ENCODE measurements around the gene TLX2.

The TLX2 gene

DNA sequence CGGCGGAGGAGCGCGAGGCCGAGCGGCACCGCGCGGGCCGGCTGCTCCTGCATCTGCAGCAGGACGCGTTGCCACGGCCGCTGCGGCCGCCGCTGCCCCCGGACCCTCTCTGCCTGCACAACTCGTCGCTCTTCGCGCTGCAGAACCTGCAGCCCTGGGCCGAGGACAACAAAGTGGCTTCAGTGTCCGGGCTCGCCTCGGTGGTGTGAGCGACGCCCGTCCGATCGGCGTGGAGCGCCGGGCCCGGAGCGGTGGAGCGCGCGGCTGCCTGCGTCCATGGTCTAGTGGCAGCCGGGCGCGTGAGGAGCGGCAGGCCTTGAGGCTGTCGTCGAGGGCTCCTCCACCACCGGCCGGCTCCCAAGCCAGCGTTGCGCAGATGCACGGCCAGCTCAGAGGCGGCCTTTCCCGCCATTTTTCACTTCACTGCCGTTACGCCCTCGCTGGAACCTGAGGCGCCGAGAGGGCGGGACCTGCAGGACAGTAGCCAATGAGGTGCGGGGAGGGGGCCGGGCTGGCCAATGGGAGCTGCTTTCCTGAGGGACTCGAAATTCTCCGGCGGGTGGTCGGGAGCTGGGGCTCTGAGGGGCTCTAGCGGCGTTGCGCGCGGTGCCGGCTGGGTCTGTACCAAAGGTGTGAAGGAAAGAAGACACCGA is 1.9 kb downstream of the TLX2 start:
- H3K27ac Mint-ChIP-seq: peak overlapping the region in 1 of 2 donors; percentile 79
- DNase-seq (peak; percentile 77 to 84), ATAC-seq (peak; percentile 81)
- no peaks in the 10 kb centered on the region for H3K9me3 Mint-ChIP-seq
- peak overlapping the region; percentile 81 to 87 for H3K4me3 Mint-ChIP-seq
- peaks cover 20% of the 10 kb centered on the region for H3K4me1 Mint-ChIP-seq
- H3K27me3 Mint-ChIP-seq: peaks cover 90% of the 10 kb centered on the region

GRCh38 chr2:74516650-74517049 is 2.4 kb downstream of the TLX2 start:
- DNase-seq (no peak), ATAC-seq (no peak)
- Mint-ChIP-seq H3K27ac (no peak overlapping the region), H3K4me1 (peaks cover 19% of the 10 kb centered on the region), H3K27me3 (peaks cover 85% of the 10 kb centered on the region), H3K4me3 (peak overlapping the region; percentile 81 to 87), H3K9me3 (no peaks in the 10 kb centered on the region)

DNA sequence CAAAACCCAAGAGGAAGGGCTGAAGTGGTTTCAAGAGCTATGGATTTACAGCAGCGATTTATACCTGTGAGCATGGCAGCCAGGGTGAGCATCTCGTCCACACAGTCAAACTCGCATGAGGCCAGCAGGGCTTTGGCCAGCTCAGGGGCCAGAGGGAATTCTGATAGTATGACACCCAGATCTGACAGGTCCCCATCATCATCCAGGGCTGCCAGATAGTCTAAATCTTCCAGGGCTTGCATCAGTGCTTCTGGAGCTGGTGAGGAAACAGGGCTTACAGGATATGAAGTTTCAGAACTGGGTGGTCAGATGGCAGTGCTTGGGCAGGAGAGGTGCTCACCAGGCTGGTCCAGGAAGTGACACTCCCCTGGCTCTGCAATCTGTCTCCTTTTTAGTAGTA is 8.3 kb downstream of the TLX2 start:
- Mint-ChIP-seq H3K4me3 (no peak overlapping the region), H3K4me1 (peaks cover 15% of the 10 kb centered on the region), H3K9me3 (peaks cover 0 to 7% of the 10 kb centered on the region in 2 donors), H3K27ac (no peak overlapping the region), H3K27me3 (peaks cover 31% of the 10 kb centered on the region)
- ATAC-seq (no peak), DNase-seq (no peak)

DNA sequence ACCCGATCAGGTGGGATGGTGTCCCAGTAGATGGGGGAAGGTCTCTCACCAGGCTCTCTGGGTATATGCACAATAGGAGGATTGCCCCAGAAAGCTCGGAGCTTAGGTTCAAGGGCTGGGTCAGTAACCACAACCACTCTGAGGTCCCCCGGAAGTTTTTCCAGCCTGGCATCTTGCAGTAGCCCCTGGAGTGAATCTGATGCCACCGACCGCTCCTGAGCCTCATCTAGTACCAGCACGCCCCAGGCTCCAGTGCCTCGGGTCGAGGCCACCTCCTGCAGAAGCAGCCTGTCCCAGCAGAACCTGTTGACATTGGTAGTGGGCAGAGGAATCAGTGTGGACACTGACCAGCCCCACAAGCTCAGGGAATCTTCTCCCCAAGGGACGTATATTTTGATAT is 9.8 kb downstream of the TLX2 start:
- DNase-seq: no peak
- no peak overlapping the region for H3K27ac Mint-ChIP-seq
- H3K4me1 Mint-ChIP-seq: peaks cover 30% of the 10 kb centered on the region
- no peak overlapping the region for H3K4me3 Mint-ChIP-seq
- H3K27me3 Mint-ChIP-seq: peaks cover 16% of the 10 kb centered on the region
- peaks cover 0 to 7% of the 10 kb centered on the region in 2 donors for H3K9me3 Mint-ChIP-seq
- ATAC-seq: no peak

DNA sequence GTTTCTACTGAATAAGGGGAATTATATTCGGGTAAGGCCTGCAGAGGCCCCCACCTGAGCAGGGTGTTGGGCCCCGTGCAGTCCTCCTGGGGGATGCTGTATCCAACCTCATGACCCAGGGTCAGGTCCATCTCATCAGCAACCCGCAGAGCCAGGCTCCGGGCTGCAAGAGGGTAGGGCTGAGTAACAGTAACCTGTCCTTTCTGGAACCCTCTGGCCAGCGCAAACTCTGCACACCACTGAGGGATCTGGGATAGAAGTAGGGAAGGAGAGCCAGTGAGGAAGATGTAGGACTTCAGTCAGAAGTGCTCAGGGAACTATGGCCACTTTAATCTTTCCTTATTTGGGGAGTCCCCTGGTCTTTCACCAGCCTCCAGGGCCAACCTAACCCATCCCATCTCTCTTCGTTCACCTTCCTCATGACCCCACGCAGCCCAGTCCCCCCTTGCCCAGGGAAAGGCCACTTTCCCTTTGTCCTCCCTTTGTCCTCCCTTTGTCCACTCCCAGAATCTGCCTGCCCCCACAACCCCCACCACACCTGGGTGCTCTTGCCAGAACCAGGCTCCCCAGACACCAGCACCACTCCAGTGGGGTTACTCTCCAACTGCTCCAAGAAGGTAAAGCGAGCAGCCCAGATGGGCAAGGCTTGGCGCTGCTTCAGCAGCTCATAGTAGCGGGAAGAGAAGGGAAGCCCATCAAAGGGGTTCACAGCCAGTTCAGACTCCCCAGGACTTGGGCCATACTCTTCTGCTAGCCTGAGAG is 10.9 kb downstream of the TLX2 start:
- Mint-ChIP-seq H3K4me3 (no peak overlapping the region), H3K27ac (no peak overlapping the region), H3K4me1 (peaks cover 31% of the 10 kb centered on the region), H3K27me3 (peaks cover 5% of the 10 kb centered on the region), H3K9me3 (peaks cover 0 to 7% of the 10 kb centered on the region in 2 donors)
- DNase-seq (no peak), ATAC-seq (no peak)

DNA sequence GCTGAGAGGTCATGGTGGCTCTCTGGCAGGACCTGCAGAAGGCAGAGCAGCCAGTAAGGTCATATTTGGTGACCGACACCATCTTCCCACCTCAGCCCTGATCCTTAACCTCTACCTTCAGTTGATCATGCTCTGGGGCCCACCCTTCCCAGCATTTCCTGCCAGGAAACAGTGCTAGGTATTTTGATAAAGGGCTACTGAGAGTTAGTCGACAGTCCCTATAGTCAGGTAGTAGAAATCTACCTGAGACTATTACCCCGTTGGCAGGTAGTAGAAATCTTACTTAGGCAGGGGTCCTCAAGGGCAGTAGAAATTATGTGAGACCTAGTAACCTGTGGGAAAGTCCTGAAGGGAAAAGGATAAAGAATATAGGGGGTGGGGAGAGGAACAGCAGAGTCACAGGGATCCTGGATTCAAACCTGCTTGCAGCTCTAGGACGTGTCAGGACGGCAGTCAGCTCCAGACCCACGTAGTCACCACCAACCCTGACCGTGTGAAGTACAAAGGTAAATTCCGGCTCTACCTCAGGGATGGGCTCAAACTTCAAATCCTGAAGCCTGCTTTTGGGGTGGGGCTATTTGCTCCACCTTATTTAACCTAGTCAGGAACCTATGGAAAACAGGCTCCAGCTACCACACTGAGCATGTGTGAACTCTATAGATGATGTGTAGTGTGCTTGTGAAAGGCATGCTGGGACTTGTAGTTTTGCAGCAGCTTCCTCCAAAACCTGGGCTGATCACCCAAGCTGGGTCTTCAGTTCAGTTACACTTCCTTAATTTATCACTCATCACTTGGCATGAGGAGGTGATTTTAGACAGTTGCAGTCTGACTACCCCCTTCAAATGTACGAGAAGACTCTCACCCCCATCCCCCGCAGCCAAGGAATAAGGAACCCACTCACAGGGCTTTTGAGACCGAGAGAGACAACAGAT is 11.7 kb downstream of the TLX2 start, which contains the start of gene DQX1:
DQX1 (minus strand) TSS at position 515 of the 932 bp plus-strand sequence; CDS start at position 13, 502 bp downstream.
- Mint-ChIP-seq H3K27ac (peak within 1 kb of the TSS in 1 of 2 donors; percentile 72), H3K4me1 (peaks cover 36% of the 10 kb centered on the region), H3K4me3 (no peak within 1 kb of the TSS), H3K9me3 (peaks cover 0 to 7% of the 10 kb centered on the region in 2 donors), H3K27me3 (no peaks in the 10 kb centered on the region)
- ATAC-seq: no peak
- no peak for DNase-seq

GRCh38 chr2:74526649-74527230 is 12.5 kb downstream of the TLX2 start:
- Mint-ChIP-seq H3K4me3 (no peak overlapping the region), H3K4me1 (peaks cover 43% of the 10 kb centered on the region), H3K27ac (peak overlapping the region in 1 of 2 donors; percentile 72), H3K27me3 (no peaks in the 10 kb centered on the region), H3K9me3 (peaks cover 0 to 7% of the 10 kb centered on the region in 2 donors)
- no peak for ATAC-seq
- no peak for DNase-seq

DNA sequence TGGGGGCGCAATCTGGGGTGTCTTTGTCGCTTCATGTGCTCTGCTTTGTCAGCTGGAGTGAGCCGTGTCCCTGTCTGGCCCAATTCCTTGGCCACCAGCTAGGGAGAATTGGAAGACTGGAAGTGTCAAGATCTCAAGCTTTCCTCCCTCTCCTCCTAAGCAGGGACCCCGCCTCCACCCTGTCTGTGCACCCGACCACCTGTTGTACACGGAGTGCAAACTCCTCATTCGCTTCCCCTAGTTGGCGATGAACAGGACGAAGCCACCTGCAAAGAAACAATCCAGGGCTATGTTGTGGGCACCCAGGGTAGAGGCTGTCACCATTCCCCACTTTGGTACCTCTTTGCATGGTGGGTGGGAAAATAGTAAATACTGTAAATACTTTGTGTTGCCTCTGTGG is 13.5 kb downstream of the TLX2 start:
- H3K9me3 Mint-ChIP-seq: peaks cover 0 to 7% of the 10 kb centered on the region in 2 donors
- DNase-seq (no peak), ATAC-seq (no peak)
- H3K27ac Mint-ChIP-seq: no peak overlapping the region
- H3K4me1 Mint-ChIP-seq: peaks cover 53% of the 10 kb centered on the region
- H3K4me3 Mint-ChIP-seq: peak overlapping the region; percentile 84 to 99
- H3K27me3 Mint-ChIP-seq: no peaks in the 10 kb centered on the region

GRCh38 chr2:74528600-74529356 is 14.5 kb downstream of the TLX2 start:
- peak overlapping the region; percentile 92 to 99 for H3K27ac Mint-ChIP-seq
- H3K9me3 Mint-ChIP-seq: peaks cover 0 to 7% of the 10 kb centered on the region in 2 donors
- H3K4me1 Mint-ChIP-seq: peaks cover 53% of the 10 kb centered on the region
- ATAC-seq (peak; percentile 11), DNase-seq (peak in 1 of 2 donors; percentile 50)
- no peaks in the 10 kb centered on the region for H3K27me3 Mint-ChIP-seq
- peak overlapping the region; percentile 84 to 99 for H3K4me3 Mint-ChIP-seq

GRCh38 chr2:74529357-74530238 is 15.3 kb downstream of the TLX2 start, which contains the start of the genes AUP1 and HTRA2:
AUP1 (minus strand) TSS chr2:74529706; CDS start chr2:74529629, 77 bp downstream.
HTRA2 (plus strand) TSS chr2:74529933; CDS start chr2:74530007, 74 bp downstream.
- peak; percentile 83 for ATAC-seq
- no peaks in the 10 kb centered on the region for H3K27me3 Mint-ChIP-seq
- peaks cover 53% of the 10 kb centered on the region for H3K4me1 Mint-ChIP-seq
- H3K27ac Mint-ChIP-seq: peak within 1 kb of the TSS; percentile 92 to 99
- peak; percentile 87 to 93 for DNase-seq
- peak within 1 kb of the TSS; percentile 84 to 99 for H3K4me3 Mint-ChIP-seq
- H3K9me3 Mint-ChIP-seq: peaks cover 0 to 7% of the 10 kb centered on the region in 2 donors

- ATAC-seq (peak; percentile 71), DNase-seq (peak; percentile 41 to 79)
- H3K4me1 Mint-ChIP-seq: peaks cover 53% of the 10 kb centered on the region
- H3K9me3 Mint-ChIP-seq: peaks cover 0 to 7% of the 10 kb centered on the region in 2 donors
- H3K27ac Mint-ChIP-seq: peak overlapping the region; percentile 86 to 88
- H3K27me3 Mint-ChIP-seq: no peaks in the 10 kb centered on the region
- peak overlapping the region; percentile 84 to 99 for H3K4me3 Mint-ChIP-seq
These were observed 16.3 kb downstream of the TLX2 start for GRCh38 chr2:74530239-74531187.

GRCh38 chr2:74531666-74532065 is 17.4 kb downstream of the TLX2 start:
- Mint-ChIP-seq H3K27ac (no peak overlapping the region), H3K4me3 (peak overlapping the region; percentile 84 to 99), H3K27me3 (no peaks in the 10 kb centered on the region), H3K9me3 (peaks cover 0 to 3% of the 10 kb centered on the region in 2 donors), H3K4me1 (peaks cover 51% of the 10 kb centered on the region)
- ATAC-seq (no peak), DNase-seq (no peak)
